ENCODE results near the gene LIX1L.
A peak's percentile ranks its signal among the peaks of the same experiment; 100 is the strongest.

Gene LIX1L

GRCh38 chr1:145895471-145895870, 62.3 kb downstream of the LIX1L start:
- no peak for DNase-seq (ENCODE audit: low read depth in 2 of 2, low spot score in 1 of 2)

- no peak for DNase-seq (ENCODE audit: low read depth in 2 of 2, low spot score in 1 of 2)
Observed at GRCh38 chr1:145893306-145894055, 64.3 kb downstream of the LIX1L start.

GRCh38 chr1:145892486-145893087, 65.2 kb downstream of the LIX1L start:
- no peak for DNase-seq (ENCODE audit: low read depth in 2 of 2, low spot score in 1 of 2)

DNA sequence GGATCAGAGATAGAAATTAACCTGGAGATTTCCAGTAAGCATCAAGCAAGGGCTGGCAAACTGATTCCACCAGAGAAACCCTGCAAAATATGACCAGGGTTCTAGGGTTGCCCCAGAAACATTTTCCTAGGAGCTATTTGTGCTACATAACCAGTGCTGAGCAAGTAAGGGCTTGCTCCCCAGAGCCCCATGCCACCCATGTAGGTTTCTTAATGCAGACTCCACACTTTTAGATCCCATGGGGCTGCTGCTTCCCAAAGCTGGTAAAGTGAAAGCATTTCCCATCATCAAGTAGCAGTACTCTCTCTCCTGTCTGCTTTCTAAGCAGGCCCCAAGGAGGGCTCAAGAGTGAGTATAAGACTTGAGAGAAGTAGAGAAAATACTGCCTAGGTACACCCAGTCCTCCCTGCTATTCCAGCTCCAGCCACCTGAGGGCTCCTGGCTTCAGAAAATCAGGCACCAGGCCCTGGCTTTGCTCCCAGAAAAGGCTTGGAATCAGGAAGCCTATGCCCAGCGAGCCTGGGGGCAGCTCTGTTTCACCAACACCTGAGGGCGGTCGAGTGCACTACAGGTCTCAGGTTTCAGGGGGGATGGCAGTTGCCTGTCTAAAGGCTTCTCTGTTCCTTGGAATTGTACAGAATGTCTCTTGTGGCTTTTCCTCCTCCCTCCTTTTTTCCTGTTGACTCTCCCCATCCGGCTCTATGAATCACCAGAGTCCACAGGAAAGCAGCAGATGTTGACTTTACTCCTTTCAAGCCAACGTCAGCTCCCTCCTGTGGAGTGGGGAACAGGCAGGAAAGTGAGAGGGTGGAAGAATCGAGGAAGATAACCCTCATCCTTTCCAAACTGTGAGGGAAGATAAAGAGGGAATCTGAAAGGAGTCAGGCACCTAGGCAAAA, 66.0 kb downstream of the LIX1L start:
- DNase-seq (ENCODE audit: low read depth in 2 of 2, low spot score in 1 of 2) = no peak

DNA sequence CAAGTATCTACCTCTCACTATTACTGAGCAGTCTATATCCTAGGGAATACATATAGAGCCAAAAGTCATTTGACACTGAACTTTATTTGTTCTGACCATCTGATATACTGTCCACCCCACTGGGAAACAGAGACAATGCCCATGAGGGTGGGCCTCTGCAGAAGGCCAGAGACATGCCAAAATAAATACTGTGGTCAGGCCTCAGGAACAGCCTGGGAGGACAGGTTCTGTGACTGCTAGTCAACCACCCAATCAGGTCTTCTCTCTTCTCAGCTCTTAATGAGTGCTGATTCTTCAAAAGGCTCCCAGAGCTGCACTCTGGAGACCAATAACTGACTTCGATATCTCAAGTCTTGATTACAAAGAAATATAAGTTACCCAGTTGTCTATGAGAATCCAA, 66.7 kb downstream of the LIX1L start:
- no peak for DNase-seq (ENCODE audit: low read depth in 2 of 2, low spot score in 1 of 2)

GRCh38 chr1:145889722-145890121, 68.1 kb downstream of the LIX1L start:
- DNase-seq (ENCODE audit: low read depth in 2 of 2, low spot score in 1 of 2) = no peak

DNA sequence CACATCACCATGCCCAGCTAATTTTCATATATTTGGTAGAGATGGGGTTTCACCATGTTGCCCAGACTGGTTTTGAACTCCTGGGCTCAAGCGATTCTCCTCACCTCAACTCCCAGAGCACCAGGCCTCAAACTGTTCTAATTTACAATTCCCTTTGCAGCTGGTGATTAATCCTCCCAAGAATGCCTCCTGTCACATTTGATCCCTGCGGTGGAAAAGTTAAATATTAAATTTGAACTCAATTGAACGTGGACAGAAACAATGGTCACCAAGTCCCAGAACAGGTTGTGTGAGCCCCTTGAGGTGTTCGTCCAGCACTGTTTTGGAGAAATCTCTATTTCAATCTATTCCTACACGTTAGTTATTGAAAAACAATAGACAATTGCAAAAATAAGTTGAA, 70.2 kb downstream of the LIX1L start:
- no peak for DNase-seq (ENCODE audit: low read depth in 2 of 2, low spot score in 1 of 2)

GRCh38 chr1:145886816-145887215, 71.0 kb downstream of the LIX1L start:
- no peak for DNase-seq (ENCODE audit: low read depth in 2 of 2, low spot score in 1 of 2)

DNA sequence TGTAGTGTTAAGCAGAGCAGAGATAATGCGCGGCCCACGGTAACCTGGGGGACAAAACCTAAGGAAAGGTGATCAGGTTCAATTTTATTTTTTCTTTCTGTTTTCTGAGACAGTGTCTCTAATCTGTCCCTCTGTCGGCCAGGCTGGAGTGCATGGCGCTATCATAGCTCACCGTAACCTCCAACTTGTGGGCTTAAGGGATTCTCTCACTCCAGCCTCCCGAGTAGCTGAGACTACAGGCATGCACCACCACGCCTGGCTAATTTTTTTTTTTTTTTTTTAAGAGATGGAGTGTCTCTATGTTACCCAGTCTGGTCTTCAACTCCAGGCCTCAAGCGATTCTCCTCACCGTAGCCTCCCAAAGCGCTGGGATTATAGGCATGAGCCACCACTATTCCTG, 71.4 kb downstream of the LIX1L start:
- DNase-seq (ENCODE audit: low read depth in 2 of 2, low spot score in 1 of 2) = no peak

GRCh38 chr1:145885738-145886287, 72.0 kb downstream of the LIX1L start, which contains the start of gene ANKRD35:
TSS of gene ANKRD35 (minus strand) at chr1:145885866. CDS start at chr1:145885758, 108 bp downstream.
- DNase-seq (ENCODE audit: low read depth in 2 of 2, low spot score in 1 of 2) = peak; percentile 62 to 76

DNA sequence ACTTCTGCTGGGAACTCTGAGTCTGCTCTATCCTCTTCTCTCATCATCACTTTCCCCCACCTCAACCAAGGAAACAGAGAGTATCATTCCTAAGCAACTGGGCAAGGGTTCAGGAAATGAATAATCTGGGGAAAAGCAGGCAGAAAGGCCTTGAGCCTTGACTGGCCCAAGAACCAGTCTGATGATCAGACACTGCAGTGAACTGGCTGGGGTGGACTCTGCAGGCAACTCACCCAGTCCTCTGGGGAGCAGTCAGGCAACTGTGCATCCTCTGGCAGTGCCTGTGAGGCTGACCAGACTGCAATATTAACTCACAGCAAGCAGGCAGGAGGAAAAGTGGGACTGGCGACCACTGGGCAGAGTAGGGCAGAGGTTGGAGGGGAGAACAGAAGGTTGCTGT, 73.1 kb downstream of the LIX1L start:
- DNase-seq (ENCODE audit: low read depth in 2 of 2, low spot score in 1 of 2) = no peak
